Astrocyte (in vitro differentiated cells and primary cell): ENCODE results near the gene SMTNL1.

ENCODE experiments used
- CTCF ChIP-seq: IDR thresholded peaks from 2 replicates; pipeline ENCODE4 v1.5.1; 2011; ENCODE audit warnings: low read depth, mild to moderate bottlenecking, inconsistent platforms, low read length, moderate library complexity; ENCODE audit not compliant: insufficient read depth
- EZH2 ChIP-seq: IDR thresholded peaks from 2 replicates; pipeline ENCODE4 v1.6.1; 2012; ENCODE audit warnings: mild to moderate bottlenecking, low read length, inconsistent platforms; ENCODE audit not compliant: insufficient read depth

DNA sequence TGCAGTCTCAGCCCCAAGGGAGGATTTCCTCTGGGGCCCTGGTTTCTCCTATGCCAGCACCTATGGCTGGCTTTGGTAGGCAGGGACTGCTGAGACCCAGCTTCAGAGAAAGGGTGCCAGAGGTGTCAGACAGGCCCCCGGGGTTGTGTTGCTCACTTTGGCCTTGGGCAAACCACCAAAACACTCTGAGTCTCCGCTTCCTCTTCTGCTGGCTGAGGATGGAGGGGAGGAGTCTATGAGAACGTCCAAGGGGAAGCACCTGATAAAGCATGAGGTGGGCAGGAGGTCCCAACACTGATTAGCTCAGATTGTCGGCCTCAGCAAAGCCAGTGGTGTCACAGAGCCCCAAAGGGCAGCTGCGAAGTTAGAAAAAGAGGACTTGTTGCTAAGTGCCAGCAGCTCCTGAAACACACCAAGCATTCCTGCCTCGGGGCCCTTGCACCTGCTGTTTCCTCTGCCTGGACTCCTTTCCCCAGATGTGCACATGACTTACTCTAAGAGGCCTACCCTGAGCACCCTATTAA, 10.5 kb downstream of the SMTNL1 start:
- TF ChIP-seq CTCF: no peak
- no peak for TF ChIP-seq EZH2
